Left renal pelvis (tissue), 4 donors: ENCODE measurements around the gene TUBGCP5. TPM values are rescaled to one million over a fixed set of nuclear protein-coding genes. Genes with fewer than 3 reads are reported as not detected.
A peak's percentile ranks its signal among the peaks of the same experiment; 100 is the strongest.

Source experiments
- DNase-seq, 4 donors: peaks; one replicate each; pipeline ENCODE4 v3.0.0-alpha.2; 2013; ENCODE audit warnings: low read depth in 4 of 4, low spot score in 3 of 4
- polyA plus RNA-seq, 4 donors: library from polyadenylated mRNA; unstranded; fragments of 120-200 nt; gene quantifications; one replicate each; pipeline ENCODE4 v1.2.1, GENCODE V29; 2013; ENCODE audit not compliant: insufficient read length in 4 of 4

TUBGCP5 gene
- polyA plus RNA-seq, 4 donors, result 20.5 to 33.5 (median 24.3) TPM

DNA sequence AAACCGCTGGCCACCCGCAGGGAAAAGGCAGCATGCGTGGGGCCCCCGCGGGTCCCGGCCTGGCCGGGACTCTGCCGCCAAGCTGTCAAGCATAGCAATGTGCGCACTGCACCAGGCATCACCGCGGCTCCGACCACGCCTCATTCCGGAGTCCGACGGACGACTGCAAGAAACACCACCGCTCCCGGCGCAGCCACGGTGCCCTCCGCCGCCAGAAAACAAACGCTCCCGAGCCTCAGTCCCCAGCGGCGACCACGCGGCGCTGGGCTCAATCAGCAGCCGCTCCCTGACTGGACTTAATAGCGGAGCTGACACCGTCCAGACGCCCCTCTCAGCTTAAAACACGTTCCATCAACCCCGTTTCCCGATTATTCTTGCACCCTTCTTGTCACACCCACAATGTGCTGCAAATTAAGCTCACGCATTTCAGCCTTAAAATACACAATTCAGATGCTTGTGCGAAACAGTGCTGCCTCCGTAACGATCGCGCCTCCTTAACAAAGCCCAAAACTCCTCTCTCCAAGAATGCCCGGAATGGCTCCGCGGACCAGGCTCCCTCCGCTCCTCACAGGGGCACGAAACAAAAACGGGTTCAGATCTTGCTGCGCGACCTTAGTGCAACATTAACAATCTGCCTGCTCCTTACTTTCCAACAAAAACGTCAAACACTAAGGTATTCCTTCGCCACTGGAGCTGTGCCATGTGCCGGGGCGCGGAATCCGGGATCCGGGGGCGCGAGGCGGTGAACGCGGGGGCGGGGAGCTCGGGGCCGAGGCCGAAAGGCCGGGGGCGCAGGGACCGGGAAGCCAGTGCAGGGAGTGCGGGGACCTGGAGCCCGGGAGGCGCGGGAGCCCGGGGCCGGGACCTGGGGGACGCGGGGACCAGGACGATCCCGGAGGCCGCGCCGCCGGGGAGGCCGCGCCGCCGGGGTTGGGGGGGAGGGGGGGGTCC is 59.9 kb downstream of the TUBGCP5 start:
- DNase-seq, result peak in 2 of 4 donors; percentile 45 to 46

DNA sequence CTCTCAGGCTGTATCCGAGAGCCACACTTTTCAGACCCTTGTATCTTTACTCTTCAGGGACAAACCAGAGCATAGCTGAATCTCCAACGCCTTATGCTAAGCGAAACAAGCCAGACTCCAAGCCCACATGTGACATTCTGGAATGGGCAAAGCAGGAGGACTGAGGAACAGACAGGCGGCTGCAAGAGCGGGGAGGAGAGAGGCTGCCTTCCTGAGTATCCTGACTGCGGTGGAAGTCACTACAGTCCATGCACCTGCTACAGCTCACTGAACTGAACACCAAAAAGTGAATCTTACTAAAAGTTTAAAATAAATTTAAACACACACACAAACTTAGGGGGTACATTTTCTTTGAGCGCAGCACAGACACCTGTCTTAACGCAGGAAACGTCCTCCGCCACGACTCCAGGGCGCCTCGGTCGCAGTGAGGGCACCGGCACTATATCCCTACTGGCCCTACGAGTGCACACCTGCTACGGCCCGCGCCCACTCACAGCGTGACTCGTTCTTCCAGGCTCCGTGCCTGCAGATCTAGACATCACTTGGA is 60.6 kb downstream of the TUBGCP5 start:
- DNase-seq, result no peak

DNA sequence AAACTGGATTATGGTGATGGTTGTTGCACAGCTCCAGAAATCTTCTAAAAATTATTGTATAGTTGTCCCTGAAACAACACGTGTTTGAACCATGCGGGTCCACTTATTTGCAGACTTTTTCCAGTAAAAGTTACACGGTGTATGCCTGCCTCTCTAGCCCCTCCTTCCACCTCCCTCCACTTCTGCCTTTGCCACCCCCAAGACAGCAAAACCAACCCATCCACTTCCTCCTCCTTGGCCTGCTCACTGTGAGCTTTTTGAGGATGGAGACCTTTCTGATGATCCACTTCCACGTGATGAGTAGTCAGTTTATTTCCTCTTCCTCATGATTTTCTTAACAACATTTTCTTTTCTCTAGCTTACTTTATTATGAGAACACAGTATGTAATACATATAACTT is 64.6 kb downstream of the TUBGCP5 start:
- no peak for DNase-seq

DNA sequence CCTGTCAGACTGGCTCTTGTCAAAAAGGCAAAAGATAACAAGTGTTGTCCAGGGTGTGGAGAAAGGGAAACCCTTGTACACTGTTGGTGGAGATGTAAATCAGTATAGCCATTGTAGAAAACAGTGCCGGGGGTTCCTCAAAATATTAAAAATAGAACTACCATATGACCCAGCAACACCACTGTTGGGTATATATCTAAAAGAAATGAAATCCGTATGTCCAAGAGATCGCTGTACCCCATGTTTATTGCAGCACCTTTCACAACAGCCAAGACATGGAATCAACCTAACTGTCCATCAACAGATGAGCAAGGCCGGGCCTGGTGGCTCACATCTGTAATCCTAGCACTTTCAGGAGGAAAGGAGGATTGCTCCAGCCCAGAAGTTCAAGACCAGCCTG is 65.4 kb downstream of the TUBGCP5 start:
- no peak for DNase-seq

DNA sequence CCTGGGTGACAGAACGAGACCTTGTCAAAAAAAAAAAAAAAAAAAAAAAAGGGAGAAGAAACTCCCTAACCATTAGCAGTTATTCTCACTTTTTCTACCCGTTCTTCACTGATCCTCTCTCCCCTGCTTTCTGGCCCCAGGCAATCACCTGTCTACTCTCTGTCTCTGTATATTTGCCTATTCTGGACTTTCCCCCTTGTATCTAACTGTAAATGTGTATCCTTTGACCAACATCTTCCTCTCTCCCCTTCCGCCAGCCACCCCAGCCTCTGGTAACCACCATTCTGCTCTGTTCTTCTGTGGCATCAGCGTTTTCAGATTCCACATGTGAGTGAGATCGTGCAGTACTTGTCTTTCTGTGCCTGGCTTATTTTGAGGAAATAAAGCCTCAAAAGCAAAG is 66.1 kb downstream of the TUBGCP5 start:
- DNase-seq, result no peak

DNA sequence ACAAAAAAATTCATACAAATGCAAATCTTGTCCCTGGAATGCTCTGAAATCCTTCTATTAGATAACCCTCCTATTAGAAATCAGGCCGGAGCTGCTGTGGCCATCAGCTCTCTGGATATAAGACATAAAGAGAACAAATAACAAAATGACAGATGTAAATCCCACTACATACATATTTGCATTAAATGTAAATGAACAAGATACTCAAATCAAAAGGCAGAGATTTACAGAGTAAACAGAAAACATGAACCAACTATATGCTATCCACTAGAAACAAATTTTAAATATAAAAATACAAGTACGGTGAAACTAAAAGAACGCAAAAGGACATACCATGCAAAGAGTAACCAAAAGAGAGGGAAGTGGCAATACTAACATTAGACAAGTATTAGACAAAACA is 69.9 kb downstream of the TUBGCP5 start:
- no peak for DNase-seq

DNA sequence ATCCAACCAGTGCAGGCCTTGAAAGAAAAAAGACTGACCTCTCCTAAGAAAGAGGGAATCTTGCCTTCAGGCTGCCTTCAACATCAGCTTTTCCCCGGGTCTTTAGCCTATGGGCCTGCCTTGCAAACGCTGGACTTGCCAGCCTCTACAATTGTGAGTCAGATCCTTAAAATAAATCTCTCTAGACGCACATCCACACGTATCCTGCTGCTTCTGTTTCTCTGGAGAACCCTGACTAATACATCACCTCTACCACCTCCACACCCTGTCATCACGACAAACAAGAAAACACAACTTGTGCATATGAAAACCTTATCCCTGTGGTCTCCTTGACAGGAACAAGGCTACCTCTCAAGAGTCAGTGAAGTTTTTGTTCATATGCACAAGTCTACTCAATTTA is 71.0 kb downstream of the TUBGCP5 start:
- DNase-seq, result no peak

DNA sequence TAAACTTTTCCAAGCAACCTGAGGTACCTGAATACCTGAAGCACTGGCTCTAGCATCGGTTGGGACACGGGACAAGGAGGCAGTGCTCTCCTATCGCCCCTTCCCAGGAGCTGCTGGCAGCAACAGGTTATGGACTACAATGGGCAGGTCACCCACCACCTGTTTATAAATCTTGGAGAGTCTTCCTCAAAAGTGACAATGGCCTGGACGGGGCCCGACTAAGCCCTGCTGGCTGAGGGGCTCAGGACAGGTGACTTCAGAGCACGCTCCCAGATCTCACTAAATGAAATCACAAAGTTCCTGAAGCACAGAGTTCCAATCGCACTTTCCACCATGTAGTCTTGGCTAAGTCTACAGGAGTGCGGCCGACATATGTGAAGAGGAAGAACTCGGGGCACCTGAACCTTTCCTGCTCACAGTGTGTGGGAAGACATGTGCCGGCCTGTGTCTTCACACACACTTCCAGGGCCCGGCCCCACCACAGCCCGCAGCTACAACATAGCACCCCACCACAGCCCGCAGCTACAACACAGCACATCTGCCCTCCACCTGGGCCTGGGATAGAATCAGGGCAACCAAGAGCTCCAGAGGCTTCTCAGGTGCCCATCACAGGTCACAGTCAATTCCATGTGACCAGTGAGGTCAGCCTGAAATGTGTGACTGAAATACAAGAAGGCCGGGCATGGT is 72.1 kb downstream of the TUBGCP5 start:
- no peak for DNase-seq

DNA sequence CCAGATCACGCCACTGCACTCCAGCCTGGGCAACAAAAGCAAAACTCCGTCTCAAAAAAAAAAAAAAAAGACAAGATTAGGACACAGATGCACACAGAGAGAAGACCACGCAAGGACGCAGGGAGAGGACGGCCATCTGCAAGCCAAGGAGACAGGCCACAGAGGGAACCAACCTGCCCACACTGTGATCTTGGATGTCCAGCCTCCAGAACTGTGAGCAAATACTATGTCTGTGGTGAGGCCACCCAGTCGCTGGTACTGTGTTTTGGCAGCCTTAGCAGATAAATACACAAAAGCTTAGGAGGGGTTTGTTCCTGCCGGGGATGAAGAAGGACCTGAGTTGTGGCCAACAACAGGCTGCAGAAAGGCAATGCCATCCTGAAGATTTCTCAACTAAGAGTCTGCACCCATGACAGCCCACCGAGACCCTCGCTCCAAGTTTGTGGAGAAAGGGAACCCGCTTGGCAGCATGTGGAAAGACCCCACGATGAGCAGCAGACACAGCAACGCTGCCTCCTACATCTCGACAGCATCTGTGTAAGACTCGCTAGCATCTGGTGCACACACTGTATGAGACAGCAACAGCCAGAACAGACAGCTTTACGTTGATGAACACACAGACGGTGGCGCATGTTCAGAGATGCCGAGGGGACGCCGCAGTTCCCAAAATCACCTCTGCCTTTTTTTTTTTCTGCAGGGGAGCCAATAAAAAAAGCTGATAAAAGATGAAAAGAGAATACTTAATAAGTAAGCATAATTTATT is 72.9 kb downstream of the TUBGCP5 start:
- DNase-seq, result no peak

DNA sequence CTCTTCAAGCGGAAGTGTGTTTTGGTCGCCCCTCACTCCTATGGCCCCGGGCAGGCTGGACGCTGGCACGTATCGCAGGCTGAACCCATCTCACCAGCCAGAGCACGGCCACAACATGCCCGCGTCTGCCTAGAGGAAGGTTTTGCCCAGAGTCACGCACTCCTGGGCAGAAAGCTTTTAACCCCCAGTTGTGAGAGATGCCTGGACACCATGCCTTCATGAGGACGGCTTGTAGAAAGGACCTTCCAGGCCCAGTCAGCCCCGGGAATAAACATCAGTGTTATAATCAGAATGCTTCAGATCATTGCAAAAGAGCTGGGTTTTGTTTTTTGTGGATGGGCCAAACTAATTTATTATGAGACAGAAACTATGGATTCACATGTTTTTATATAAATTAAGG is 75.7 kb downstream of the TUBGCP5 start:
- DNase-seq, result no peak

DNA sequence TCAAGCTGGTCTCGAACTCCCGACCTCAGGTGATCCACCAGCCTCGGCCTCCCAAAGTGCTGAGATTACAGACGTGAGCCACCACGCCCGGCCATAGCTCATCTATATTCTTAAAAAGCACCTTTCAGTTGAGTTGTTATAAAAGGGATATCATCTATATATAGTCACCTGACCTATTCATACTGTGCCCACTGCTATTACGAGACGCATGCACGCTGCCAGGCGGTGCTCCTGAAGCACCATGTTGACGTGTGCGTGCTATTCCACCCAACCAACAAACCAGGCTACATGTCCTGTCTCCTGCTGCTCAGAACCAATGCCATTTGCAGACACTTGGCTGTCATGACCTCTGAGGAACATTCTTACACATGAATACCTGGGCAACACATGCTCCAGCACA is 76.8 kb downstream of the TUBGCP5 start:
- DNase-seq, result no peak

DNA sequence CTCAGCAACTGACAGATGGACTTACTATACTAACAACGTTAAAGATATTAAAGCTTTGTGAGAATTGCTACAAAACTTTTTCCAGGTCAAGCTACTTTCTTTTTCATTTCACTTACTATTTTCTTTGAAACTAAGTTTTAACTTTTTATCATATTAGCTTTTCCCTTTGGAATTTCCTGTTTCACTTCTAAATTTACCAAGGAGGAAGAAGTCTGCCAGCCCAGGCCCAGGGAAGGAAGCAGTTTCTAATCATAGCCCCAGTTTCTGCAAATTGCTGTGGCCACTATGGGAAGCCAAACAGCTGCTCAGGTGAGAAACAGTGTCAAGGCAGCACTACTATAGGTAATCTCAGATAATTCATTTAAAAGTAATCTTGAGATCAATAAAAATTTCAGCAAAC is 77.6 kb downstream of the TUBGCP5 start:
- no peak for DNase-seq

DNA sequence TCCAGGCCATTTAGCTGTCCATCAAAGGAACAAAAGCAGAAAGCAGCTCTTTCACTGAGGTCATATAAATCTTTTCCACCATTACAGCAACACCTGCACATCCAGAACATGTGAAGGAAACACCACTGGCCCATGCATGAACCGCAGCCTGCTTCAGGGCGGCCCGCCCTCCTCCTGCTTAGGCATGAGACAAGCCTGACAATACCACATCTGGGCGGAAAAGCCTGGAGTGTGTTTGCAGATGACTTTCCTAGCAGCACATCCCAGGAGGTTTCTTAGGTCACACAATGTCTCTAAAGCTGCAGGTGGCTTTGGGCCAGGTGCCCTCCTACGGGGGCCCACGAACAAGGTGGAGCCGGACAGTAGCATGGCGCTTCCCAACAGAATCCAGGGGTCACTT is 78.8 kb downstream of the TUBGCP5 start:
- DNase-seq, result no peak

DNA sequence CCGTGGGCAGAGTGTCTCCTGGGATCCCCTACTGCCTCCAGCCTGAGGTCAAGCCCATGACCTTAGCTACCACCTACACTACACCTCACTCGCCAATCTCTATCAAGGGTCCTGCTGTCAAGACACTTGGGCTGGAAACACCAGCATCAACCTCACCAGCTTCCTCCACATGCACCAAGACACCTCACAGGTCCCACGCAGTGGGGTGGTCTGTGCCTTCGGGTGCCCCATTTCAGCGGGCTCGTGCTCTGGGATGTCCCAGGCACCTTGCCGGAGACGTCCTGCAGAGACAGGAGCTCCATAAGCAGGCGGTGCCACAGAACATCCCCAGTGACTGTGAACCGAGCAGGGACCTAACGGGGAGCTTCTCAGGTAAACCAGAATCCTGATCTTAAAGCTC is 79.2 kb downstream of the TUBGCP5 start:
- no peak for DNase-seq

DNA sequence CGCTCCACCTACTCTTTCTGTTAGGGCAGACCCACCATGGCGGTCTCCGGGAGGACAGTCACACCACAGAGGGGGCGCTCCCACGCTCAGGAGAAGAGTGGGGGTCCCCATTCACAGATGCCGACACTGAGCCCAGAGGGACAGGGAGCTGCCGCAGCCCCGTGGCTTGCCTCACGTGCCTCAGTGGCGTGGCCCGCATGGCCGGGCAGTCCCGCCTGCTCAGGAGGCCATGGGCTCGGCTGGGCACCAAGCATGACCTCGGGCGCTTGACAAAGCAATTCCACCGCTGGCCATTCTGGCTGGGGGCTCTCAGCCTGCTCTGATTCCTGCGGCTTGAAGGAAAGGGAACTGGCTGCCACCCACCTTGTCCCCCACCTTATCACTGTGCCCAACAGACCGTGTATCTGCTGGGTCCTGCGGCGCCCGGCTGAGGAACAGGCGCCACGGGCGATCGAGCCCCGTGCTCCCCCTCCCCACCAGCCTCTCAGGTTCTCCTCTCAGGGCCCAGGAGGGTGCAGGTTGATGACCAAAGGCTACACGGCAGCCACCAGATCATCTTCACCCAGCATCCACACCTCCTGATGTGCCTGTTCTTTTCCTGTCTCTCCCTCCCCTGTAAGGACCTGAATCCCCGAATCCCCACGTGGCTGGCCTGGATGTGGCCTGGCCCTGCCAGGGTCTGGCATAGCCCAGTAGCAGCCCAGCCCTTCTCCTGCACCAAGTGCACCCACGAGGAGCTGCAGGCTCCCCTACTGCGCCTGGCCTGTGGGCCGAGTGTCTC is 79.9 kb downstream of the TUBGCP5 start:
- DNase-seq, result no peak

DNA sequence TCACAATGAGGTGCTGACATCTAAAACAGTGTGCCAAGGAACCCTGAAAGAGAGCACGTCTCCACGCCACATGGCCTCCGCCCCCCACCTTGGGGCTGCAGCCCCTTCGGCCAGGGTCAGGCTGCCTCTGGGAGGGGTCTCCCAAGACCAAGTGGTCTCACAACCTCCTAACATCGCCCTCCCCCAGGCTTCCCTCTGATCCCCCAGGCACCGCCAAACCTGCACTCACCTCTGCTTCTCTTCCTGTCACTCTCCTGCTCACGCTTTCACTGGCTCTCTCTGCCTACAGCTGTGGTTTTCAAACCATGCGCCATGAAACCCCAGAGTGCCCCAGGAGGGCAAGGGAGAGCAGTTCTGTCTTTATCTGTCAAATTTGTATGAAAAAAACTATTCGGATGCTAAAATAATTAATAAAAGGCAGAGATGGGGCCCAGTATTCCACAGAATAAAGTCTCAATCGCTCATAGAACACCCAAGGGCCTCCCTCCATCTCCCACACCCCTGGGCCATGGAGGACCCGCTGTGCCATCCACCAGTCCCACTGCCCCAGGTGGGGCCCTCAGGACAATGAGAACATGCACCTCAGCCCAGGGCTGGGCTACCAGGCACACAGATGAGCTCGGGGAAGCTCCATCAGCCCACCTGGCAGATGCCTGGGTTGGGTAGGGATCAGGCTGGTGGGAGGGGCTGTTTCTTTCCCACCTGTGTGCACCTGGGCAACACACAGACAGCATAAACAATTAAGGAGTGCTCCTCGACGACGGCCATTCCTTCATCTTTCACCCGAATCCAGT is 80.7 kb downstream of the TUBGCP5 start:
- DNase-seq, result no peak

DNA sequence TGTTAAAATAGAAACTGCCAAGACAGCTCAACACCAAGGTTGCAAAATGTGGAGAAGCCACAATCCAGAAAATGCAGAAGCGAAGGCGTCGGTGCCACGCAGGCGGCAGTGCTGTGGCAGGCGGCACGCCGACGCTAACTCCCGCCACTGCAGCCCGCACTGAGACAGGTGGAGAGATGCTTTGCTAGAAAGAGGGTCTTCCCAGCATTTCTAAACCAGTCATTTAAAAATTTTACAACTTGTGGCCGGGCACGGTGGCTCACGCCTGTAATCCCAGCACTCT is 82.5 kb downstream of the TUBGCP5 start:
- no peak for DNase-seq

DNA sequence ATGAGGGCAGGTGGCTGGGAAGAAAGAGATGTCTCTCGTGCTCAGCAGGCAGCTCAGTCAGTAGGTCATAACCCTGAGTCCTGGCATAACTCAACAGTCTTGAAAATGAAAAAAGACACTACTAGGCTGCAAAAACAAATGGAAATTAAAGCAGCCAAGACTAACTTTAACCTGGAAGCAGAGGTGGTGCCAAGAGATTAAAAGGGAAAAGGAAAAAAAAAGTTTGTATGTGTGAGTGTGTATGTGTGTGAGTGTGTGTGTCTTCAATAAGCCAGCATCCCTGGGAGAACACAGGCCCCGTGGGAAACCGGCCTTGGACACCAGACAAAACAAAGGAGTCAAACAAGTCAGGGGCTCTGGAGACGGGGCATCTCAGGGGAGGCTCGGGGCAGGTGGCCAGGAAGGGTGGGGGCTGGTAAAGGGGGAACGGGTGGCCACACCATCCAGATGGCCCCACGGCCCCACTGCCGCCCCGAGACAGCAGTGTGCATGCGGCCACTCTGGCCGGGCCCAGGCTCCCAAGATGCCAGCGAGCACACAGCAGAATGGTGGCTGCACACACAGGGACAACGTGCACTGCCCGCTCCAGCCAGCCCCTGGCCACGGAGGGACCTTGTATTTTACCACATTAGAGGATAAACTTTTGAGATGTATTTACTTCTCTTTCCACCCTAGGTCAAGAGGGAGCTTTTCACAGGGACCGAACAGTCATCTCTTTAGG is 83.0 kb downstream of the TUBGCP5 start:
- DNase-seq, result no peak

DNA sequence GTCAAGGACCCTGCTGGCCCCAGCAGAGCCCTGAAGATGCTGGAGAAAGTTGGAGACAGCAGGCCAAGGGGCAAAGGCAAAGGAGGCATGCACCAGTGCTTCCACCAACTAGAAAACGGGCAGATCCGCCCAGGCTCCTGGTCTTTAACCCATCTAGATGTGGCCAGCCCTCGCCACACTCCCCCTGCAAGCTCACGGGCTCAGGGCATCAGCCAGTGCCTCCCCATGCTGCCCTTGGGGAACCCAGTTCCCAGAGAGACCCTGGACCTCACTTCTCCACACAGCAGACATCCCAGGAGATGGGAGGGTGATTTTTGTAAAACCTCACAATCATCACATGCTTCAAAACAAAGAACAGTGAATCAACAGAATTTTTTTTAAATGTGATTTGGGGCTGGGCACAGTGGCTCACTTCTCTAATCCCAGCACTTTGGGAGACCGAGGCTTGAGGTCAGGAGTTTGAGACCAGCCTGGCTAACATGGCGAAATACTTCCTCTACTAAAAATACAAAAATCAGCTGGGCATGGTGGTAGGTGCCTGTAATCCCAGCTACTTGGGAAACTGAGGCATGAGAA is 83.7 kb downstream of the TUBGCP5 start:
- DNase-seq, result no peak
